Measurements from ENCODE around the gene FAR2. TPM values are rescaled to one million over a fixed set of nuclear protein-coding genes. Genes with fewer than 3 reads are reported as not detected.

Gene FAR2
- polyA plus RNA-seq, 3 donors = 14.8 to 38.0 (median 35.8) TPM

GRCh38 chr12:29132316-29132715 lies 16.8 kb upstream of the FAR2 start:
- no peaks in the 10 kb centered on the region for H3K36me3 Mint-ChIP-seq
- no peaks in the 10 kb centered on the region for H3K36me3 ChIP-seq (replicated peaks in 1 of 2; ENCODE audit: control insufficient read depth in 1 of 2, insufficient read depth in 2 of 2, low read length in 2 of 2)

GRCh38 chr12:29133181-29133580 lies 15.9 kb upstream of the FAR2 start:
- no CpG with 5 or more reads among the region's 2 CpGs for WGBS (ENCODE audit: insufficient coverage)
- no peaks in the 10 kb centered on the region for H3K36me3 ChIP-seq (replicated peaks in 1 of 2; ENCODE audit: control insufficient read depth in 1 of 2, insufficient read depth in 2 of 2, low read length in 2 of 2)
- H3K4me3 ChIP-seq (replicated peaks in 1 of 3; ENCODE audit: low read depth in 2 of 3, low read length in 3 of 3) = no peak overlapping the region
- Mint-ChIP-seq H3K27ac (no peak overlapping the region), H3K27me3 (ENCODE audit: low read depth in 3 of 3) (peaks cover 0 to 7% (median under 1%) of the 10 kb centered on the region in 3 donors), H3K4me1 (peaks cover 14% of the 10 kb centered on the region), H3K9me3 (peaks cover 0 to 6% (median 3%) of the 10 kb centered on the region in 7 donors), H3K36me3 (no peaks in the 10 kb centered on the region), H3K4me3 (no peak overlapping the region)
- no peak for TF ChIP-seq CTCF (IDR thresholded peaks at IDR 0.05)
- intact Hi-C loops (cut with micrococcal nuclease) = no loop called here
- H3K9me3 ChIP-seq (replicated peaks in 1 of 2; ENCODE audit: control insufficient read depth in 1 of 2, insufficient read depth in 1 of 2, low read length in 2 of 2) = no peaks in the 10 kb centered on the region
- no peak for DNase-seq
- H3K4me2 ChIP-seq (replicated peaks; ENCODE audit: extremely low read depth, low read length, poor library complexity, severe bottlenecking) = no peak overlapping the region
- no peak overlapping the region for H2AFZ ChIP-seq (ENCODE audit: insufficient read depth, low read depth, low read length, poor library complexity, severe bottlenecking)
- H3K4me1 ChIP-seq (ENCODE audit: control insufficient read depth in 1 of 2, insufficient read depth in 2 of 2, low read length in 2 of 2) = peaks cover 5 to 6% of the 10 kb centered on the region in 2 donors
- H3K9ac ChIP-seq (ENCODE audit: insufficient read depth, low read length, poor library complexity, severe bottlenecking) = no peak overlapping the region
- no peaks in the 10 kb centered on the region for H3K79me2 ChIP-seq (ENCODE audit: insufficient read depth, low read length)
- no peaks in the 10 kb centered on the region for H4K20me1 ChIP-seq (ENCODE audit: insufficient read depth, low read length)
- H3K27ac ChIP-seq (ENCODE audit: low read depth in 1 of 2, low read length in 2 of 2) = no peak overlapping the region
- H3K27me3 ChIP-seq (ENCODE audit: control insufficient read depth in 2 of 2, insufficient read depth in 2 of 2, low read length in 2 of 2) = no peaks in the 10 kb centered on the region

More at GRCh38 chr12:29132316-29132715, 16.8 kb upstream of the FAR2 start:
- peak overlapping the region in 1 of 7 donors; percentile 14 for H3K27ac Mint-ChIP-seq
- peaks cover 0 to 6% (median 3%) of the 10 kb centered on the region in 7 donors for H3K9me3 Mint-ChIP-seq
- peaks cover 0 to 5% (median 0%) of the 10 kb centered on the region in 3 donors for H3K27me3 Mint-ChIP-seq (ENCODE audit: low read depth in 3 of 3)
- Histone ChIP-seq H2AFZ (ENCODE audit: insufficient read depth, low read depth, low read length, poor library complexity, severe bottlenecking) (no peak overlapping the region), H3K27ac (ENCODE audit: low read depth in 1 of 2, low read length in 2 of 2) (no peak overlapping the region), H3K27me3 (ENCODE audit: control insufficient read depth in 2 of 2, insufficient read depth in 2 of 2, low read length in 2 of 2) (no peaks in the 10 kb centered on the region), H3K4me2 (replicated peaks; ENCODE audit: extremely low read depth, low read length, poor library complexity, severe bottlenecking) (no peak overlapping the region), H3K4me1 (ENCODE audit: control insufficient read depth in 1 of 2, insufficient read depth in 2 of 2, low read length in 2 of 2) (peaks cover 5 to 6% of the 10 kb centered on the region in 2 donors), H3K9ac (ENCODE audit: insufficient read depth, low read length, poor library complexity, severe bottlenecking) (no peak overlapping the region), H3K9me3 (replicated peaks in 1 of 2; ENCODE audit: control insufficient read depth in 1 of 2, insufficient read depth in 1 of 2, low read length in 2 of 2) (no peaks in the 10 kb centered on the region), H4K20me1 (ENCODE audit: insufficient read depth, low read length) (no peaks in the 10 kb centered on the region), H3K79me2 (ENCODE audit: insufficient read depth, low read length) (no peaks in the 10 kb centered on the region), H3K4me3 (replicated peaks in 1 of 3; ENCODE audit: low read depth in 2 of 3, low read length in 3 of 3) (no peak overlapping the region)
- no peak for TF ChIP-seq CTCF (IDR thresholded peaks at IDR 0.05)
- WGBS (ENCODE audit: insufficient coverage) = 67% methylated on average over 3 of the region's 6 CpGs
- H3K4me3 Mint-ChIP-seq = no peak overlapping the region
- no peak for DNase-seq
- H3K4me1 Mint-ChIP-seq = peaks cover 14% of the 10 kb centered on the region
- intact Hi-C loops (cut with micrococcal nuclease) = no loop called here

All from CD14-positive monocyte (primary cell).